SIG-M5 treated with dmso at 0.1 percent for 504 hours (cell line): ENCODE data around the gene LECT2.

ENCODE experiments used
- DNase-seq: peaks from one replicate; lab custom pipeline; 2025; ENCODE audit not compliant: unreplicated experiment; lab: John Stamatoyannopoulos, UW

The LECT2 gene

DNA sequence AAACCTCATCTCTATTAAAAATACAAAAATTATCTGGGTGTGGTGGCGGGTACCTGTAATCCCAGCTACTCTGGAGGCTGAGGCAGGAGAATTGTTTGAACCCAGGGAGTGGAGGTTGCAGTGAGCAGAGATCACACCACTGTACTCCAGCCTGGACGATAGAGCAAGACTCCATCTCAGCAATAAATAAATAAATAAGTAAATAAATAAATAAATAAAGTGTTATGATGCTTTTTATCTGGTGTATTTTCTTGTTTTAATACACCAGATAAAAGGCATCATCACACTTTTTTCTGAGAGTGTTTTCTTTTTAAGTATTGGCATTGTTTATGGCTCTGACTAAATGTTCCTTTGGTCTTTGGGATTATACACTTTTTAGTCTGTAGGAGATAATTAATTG lies 24.2 kb upstream of the LECT2 start:
- no peak for DNase-seq

DNA sequence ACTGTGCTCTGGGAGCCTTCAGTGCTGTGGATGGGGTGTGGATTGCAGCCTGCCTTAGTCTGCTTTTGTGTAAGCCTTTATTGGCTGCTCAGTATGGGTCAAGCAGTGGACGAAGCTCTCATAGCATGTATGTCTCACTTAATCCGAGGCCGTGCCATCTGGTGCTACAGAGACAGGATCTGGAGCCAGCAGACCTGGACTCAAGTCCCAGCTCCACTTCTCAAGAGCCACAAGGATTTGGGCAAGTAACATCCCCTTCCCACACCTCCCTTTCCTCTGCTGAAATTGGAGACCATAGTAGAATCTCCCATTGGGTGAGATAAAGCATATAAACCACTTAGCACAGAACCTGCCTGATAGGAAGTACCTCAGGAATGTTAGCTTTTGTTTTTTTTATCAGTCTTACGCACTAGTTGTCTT lies 23.4 kb upstream of the LECT2 start:
- DNase-seq = no peak

DNA sequence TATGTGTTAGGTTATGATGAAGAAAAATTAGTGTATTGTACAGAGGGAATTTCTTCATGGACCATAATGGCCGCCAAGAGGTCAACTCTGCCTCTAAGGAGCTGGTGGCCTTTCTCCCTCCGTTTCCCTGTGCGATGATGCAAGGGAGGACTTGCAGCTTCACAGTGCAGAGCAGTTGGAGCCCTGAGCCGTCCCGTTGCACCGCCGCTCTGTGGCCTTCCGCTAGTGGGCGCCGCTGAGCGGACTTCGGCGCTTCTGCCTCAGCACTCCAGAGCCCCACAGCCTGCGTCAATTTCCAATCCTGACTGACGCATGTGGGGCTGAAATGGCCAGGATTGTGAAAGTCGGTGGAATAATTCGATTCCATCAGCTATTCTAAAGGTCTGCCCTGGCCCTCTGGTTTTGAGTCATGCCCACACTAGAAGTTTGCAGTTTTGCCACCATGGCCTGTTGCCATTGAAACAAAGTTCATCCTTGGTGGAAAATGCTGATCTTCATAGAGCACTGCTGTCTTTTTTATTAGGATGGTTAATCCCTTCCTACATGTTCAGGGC lies 22.7 kb upstream of the LECT2 start:
- DNase-seq = peak; percentile 11

DNA sequence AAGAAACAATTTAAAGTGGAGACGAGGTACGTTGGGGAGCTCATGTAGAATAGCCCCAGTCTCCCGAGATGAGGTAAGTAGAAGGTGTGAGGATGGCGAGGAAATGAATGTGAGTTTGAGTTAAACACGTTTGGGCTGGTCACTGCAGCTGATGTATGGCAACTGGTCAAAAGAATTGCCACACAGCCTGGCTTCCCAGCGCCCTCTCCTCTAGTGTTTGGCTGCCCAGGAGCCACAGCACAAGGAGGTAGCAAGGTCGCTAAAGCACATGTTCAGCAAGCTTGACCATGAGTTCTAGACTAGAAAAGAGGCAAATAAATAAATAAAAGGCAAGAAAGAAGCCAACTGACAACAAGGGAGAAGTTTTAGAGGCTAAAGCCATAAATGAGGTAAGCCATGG lies 21.4 kb upstream of the LECT2 start:
- DNase-seq = no peak

DNA sequence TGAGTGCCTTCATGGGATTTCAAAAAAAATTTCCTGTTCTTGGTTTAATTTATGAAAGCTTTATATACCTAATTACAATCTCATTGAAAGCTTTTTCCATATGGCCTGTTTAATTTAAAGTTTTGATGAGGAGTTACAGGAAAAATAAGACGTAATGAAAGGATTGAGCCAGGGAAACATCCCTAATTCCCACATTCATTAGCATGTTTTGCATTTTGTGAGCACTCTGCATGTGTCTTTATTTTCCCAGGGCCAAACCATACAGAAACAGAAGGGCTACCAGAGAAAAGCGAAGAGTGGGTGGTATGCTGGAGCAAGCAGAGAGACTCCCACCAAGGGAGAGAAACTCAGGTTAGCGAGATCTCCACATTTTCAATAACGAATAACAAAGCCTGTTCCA lies 20.3 kb upstream of the LECT2 start:
- no peak for DNase-seq

DNA sequence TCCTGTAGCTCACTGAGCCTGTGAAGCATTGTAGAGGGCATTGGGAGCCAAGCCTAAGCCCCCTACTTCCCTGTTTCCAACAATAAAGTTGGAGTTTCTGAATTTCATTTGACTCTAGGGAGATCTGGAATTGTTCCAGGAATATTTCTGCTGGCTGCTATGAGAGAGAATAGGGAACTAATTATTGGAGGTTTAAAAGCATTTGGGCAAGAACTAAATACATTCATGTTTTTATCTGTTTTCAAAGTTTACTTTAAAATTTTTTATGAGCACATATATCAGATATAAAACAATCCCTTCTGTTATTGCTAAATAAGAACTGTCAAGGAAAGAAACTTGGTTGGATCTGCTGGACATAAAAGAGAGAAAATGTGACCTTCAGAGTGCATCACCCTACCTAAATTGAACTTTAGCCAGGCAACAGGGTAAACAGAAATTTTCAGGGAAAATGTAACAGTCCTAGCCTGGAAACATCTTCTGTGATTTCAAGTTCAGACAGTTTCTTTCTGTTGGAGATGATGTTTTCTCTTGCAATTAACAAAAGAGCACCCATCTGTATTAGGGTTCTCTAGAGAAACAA lies 19.3 kb upstream of the LECT2 start:
- DNase-seq = no peak

DNA sequence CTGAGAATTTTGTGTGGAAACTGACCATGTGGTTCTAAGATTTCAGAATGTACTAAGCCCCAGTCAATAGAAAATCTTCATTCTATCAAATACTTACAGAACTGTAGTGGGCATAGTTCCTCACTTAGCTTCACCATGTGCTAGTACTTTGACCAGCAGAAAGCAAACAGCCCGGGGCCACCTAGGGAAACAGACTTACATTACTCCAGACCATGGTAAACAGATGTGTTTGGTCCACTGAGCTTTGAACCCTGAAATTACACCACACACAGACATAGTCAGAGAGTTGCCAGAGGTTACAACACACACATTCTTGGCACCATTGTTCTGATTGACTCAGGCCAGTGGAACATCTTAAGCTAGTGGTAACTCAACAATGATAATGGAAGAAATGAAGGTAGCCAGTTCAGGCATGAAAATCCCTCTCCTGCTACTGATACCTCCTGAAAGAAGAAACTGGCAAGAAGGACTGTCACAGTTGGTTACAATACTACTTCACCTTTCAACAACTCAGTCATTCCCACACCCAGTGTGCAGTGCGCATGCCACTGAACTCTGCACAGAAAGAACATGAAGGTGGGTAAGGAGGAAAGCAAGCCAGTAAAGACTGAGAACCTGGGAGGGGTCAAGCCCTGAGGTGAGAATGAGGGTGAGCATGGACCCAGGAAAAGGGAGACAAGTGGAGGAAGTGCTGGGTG lies 18.7 kb upstream of the LECT2 start:
- no peak for DNase-seq

DNA sequence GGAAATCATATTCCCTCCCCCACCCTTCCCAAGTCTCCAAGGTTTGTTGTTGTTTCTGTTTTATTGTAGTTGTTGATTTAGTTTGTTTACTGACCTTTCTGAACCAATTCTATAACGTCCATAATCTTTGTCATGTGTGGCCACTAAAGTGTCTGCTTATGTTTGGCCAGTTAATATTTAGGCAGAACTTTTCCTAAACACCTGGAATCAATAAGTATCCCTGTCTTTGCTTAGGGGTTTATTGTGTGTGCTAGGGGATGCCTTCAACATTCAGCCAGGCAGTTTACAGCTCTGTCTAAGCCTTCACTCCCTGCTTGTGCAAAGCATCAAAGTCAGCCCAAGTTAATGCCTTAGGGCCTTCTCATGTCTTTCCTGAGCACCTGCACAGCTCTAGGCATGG lies 16.9 kb upstream of the LECT2 start:
- no peak for DNase-seq

DNA sequence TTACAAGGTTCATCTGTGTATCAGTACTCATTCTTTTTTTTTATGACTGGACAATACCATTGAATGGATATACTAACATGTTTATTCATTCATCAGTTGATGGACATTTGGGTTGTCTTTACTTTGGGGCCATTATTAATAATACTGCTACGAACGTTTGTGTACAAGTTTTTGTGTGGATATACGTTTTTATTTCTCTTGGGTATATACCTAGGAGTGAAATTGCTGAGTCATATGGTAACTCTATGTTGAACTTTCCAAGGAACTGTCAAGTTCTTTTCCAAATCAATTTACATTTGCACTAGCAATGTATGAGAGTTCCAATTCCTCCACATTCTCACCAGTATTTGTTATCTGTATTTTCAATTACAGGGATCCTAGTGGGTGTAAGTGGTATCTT lies 12.0 kb upstream of the LECT2 start:
- DNase-seq = no peak

DNA sequence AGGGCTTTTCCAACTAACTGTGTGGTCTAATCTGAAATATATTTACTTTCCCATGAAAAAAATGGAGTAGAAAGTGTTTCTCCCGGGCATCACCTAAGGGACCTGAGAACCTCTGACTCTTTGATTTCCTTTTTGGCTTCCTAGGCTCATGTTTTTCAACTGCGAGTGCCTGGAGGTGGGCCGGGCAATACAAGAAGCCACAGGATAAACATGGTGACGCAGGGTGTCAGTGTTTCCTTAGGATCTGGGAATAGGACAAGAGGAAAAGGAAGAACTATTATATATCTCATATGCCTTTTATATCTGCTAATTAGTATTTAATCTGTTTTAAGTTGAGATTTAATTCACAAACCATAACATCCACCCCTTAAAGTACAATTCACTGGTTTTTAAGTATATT lies 11.4 kb upstream of the LECT2 start:
- DNase-seq = no peak

DNA sequence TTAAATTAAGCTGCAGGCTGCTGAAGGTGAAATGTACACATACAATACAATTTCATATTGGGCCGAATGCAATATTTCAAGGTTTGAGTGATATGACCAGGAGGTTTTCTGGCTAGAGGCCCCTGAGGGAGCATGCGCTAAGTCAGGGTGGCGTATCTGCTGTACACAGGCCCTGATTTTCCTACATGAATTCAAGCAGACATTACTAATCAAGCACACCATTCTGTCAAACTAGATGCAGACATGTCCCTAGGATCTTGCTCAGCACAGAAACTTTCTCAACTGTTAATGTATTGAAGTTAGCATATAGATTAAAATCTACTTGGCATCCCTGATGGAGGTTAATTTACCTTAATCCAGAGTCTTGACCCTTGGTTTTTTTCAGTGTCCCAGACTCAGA lies 10.7 kb upstream of the LECT2 start:
- DNase-seq = no peak

DNA sequence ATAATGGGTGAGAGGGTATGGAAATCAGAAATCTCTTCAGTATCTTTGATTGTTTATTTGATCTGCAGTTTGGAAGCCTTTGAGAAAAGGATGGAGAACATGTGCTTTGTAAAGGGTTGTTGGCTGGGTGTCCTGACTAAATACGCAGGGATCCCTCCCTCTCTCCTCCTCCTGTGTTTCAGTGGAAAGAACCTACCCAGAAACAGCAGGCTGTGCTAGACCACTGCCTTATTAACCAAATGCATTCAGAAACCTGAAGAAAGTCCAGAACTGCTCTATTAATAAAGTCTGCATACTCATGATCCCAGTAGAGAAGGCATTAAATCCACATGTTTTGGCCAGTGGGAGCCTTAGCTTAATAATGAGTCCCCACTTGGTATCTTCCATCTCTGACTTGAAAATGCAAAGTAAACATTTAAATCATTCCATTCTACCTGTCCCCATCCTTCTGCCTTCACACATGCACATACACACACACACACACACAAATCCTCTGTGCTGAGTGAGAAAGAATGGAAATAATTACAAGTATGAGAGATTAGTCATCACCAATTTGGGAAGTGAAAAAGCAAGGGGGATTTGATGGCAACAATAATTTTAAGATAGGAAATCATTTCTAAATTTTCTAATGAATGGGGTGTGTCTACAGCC lies 10.0 kb upstream of the LECT2 start:
- DNase-seq = no peak

DNA sequence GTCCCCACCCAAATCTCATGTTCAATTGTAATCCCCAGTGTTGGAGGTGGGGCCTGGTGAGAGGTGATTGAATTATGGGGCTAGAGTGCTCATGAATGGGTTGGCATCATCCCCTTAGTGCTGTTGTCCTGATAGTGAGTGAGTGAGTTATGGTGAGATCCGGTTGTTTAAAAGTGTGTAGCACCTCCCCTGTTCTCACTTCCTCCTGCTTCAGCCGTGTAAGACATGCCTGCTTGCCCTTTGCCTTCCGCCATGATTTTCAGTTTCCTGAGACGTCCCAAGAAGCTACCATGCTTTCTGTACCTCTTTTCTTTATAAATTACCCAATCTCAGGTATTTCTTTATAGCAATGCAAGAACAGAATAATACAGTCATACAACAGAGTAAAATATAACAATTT lies 742 bp upstream of the LECT2 start:
- DNase-seq = no peak

DNA sequence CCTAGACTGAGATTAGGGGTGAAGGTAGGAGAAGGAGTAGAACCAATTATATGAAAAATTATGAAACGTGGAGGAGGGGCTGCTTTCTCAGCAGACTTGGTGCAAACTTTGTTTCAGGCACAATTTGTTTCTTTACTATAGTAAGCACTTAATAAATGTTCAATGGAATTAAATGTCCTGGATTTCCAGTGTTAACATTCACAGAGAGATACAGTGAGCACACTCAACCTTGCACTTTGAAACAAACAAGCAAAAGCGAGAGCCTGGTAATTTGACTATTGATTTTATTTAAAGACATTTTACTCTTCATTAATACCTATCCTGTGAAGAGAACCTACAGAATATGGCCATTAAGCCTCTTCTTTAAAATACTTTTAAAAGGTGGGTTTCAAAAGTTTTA lies 933 bp downstream of the LECT2 start:
- no peak for DNase-seq

DNA sequence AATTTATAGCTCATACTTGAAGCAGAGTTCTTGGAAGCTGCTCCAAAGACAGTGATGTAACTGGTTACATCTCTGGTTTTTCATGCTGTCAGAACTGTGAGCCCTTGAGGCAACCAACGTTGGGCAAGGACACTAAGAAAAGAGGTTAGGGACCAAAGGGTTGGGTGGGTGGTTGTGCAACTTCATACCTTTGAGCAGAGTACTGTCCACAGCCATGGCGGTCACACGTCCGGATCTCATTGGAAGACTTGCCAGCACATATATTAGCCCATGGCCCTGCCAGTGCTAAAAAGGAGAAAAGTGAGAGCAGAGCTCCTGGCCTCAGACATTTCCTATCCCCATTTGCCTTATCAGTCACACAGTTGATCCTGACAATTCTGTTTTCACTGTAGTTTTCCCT lies 2.1 kb downstream of the LECT2 start:
- DNase-seq = no peak

DNA sequence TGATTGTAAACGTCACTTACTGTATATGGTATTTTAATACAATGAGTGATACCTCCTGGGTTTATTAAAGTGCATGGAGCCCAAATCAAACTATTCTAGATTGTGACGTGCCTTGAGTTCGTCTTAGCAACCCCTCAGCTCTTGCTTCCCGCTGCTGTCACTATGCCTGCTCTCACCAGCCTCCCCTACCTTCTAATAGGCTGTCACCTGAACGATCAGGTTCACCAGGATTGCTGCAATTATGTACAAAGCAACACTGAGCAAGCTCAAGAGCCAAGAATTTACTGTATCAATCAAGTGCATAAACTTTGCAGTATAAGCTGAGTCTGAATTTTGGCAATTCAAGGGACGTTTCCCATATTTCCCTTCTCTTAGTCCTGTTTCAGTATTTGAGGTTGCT lies 3.0 kb downstream of the LECT2 start:
- no peak for DNase-seq

DNA sequence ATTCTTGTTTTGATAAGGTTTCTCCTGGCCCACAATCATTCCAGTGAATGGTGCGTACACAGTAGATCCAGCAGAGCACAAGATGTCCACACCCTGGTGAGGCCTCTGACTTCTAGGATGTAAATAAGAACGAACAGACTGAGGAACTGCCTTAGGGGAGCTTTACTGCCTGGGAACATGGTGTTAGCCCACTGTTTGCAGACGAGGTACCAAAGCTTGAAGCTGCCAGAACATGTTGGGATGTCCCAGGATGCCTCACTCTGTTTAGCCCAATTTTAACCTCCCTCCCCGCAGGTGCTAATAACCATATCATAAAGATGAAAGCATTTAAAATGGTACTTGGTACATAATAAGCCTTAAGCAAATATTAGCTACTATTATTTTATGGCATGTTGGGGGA lies 3.5 kb downstream of the LECT2 start:
- no peak for DNase-seq

DNA sequence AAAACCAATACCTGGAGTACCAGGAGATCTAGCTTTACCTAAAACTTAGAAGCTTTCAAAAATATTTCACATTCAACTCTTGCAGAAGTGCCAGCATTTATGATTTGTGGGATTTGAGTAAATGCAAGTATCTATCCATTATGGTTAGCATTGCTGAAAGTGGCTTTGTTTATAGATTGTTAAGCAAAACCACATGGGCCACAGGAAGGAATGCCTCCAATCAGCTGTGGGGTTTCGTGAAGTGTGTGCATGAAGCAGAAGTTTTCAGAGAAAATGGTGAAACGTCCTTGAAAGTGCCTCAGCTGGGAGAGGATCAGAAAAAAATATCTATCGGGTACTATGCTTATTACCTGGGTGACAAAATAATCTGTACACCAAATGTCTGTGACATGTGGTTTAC lies 4.2 kb downstream of the LECT2 start:
- peak; percentile 27 for DNase-seq

DNA sequence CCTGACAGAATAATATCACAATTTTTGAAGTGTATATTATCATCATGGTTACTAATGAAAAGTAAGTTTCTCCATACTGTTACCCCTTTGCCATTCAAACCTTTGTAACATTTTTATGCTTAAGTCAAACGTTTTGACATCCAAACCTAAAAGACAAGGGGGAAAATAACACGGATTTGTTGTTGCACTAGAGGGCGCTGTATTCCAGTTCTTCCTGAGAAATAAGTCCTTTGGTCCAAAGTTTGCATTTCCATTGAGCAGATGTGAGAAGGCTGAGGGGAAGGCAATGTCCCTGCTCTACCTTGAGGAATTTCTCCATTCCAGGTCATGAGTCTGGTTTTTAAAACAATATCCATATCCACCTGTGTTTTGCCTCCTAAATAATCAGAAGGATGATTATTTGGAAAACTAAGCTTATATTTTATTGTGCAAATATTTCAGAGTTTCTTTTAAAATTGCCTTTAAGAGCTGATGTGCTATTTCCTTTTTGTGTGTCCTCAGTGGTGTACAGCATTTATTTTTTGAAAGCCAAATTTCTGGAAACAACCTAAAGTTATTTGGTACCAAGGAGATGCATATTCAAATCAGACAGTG lies 9.7 kb downstream of the LECT2 start:
- peak; percentile 72 for DNase-seq

DNA sequence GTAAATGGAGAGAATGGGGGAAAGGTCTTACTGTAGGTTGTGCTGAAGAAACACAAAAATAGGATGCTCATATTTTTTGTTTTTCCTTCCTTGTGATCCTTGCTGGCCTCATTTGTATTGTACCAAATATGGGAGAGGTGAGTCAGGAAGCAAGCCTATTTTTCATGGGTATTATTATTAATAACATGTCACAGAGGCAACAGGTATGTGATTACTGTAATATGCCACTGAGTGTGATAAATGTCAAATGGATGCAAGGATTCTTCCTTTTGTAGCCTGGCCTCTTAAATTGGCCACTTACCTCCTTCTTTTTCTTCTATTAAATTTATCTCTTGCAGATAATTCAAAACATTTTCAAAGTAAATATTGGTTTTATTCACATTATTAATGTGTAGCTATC lies 10.2 kb downstream of the LECT2 start:
- no peak for DNase-seq

DNA sequence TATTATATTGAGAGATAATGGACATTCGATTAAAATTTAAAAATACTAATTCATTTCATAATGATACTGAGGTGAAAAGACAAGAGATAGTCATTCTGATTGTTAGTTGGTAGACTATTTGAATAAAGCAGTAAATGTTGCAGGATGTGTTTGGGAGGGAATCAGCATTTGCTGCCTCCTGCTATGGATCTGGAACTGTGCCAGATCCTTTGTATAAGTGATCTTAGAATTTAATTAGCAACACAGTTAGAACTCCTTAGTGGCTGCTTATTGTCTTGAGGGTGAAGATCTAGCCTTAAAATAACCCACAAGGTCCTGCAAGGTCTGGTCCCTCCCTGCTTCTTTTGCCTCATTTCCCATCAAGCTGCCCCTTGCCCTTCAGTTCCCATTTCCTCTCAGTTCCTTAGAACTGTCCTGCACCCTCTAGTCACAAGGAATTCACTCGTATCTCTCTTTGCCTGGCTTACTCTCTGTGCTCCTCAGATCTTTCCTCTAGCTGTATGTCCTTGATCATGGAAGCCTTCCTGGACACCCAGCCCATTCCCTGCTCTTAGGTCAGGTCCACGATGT lies 12.5 kb downstream of the LECT2 start:
- no peak for DNase-seq

DNA sequence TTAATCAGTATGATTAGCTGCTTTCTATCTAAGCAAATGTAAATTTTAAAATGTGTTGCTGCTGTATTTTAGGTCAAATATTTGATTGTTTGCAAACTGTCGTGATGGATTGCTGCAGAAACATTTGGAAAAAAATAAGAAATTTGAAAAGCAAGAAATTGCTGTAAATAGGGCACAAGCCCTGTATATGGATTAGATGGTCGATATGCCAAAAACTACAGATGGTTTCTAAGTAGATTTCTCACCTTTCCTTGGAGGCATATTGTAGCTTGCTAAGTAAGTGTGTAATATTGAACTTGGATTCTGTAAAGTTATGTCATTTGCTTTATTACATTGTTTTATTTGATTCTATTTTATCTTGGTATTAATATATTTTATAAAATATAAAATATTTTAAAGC lies 13.1 kb downstream of the LECT2 start:
- DNase-seq = no peak
